Mesodermal cell (in vitro differentiated cells): Measurements from ENCODE around the gene PPA2.

Experiments used
- H3K27ac ChIP-seq: 2 replicates; pipeline ENCODE4 v1.7.0; 2013; ENCODE audit warnings: mild to moderate bottlenecking, low read depth, low read length, moderate library complexity; ENCODE audit not compliant: severe bottlenecking
- H3K36me3 ChIP-seq: 2 replicates; pipeline ENCODE4 v1.7.1; 2013; ENCODE audit warnings: mild to moderate bottlenecking, low read length, moderate library complexity; ENCODE audit not compliant: control insufficient read depth, insufficient read depth
- H3K4me1 ChIP-seq: one replicate; pipeline ENCODE4 v1.7.1; 2013; ENCODE audit warnings: mild to moderate bottlenecking, low read length; ENCODE audit not compliant: insufficient read depth, control insufficient read depth, poor library complexity, severe bottlenecking
- H3K4me3 ChIP-seq: 2 replicates; pipeline ENCODE4 v1.7.0; 2013; ENCODE audit warnings: low read length, control low read depth, mild to moderate bottlenecking; ENCODE audit not compliant: insufficient read depth, poor library complexity, severe bottlenecking; ENCODE audit errors: extremely low read depth
- H3K9me3 ChIP-seq: 2 replicates; pipeline ENCODE4 v1.7.1; 2013; ENCODE audit warnings: mild to moderate bottlenecking, low read length, moderate library complexity; ENCODE audit not compliant: control insufficient read depth
- WGBS, 2 experiments: methylation state at CpG; one replicate each; pipeline ENCODE4 v1.1.5; 2013; ENCODE audit warnings: missing lambda C conversion rate in 2 of 2; ENCODE audit not compliant: insufficient coverage in 2 of 2; 5-methylcytosine and 5-hydroxymethylcytosine counted together

Gene PPA2

DNA sequence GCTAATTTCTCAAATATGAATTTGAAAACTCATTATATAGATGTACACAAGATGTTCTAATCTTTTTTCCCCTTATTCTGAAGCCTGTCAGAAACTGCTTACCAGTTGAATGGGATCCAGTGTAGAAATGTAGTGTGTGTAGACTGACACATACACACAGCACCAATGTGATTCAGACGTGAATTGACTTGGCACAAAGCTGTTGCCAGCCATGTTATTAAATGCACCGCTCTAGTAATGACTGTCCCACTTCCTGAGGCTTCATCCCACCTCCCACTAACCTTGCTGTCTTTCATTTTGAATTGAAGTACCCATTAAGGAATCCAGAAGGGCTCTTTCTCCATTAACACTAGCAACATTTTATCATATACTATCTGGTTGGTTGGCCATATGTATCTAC lies 146.6 kb downstream of the PPA2 start:
- H3K4me3 ChIP-seq = no peak overlapping the region
- no peaks in the 10 kb centered on the region for H3K4me1 ChIP-seq
- no peaks in the 10 kb centered on the region for H3K36me3 ChIP-seq
- 66 to 100% methylated on average over 2 of the region's 2 CpGs for WGBS, 2 experiments
- H3K27ac ChIP-seq = no peak overlapping the region
- H3K9me3 ChIP-seq = no peaks in the 10 kb centered on the region
